Mesenchymal stem cell (in vitro differentiated cells and primary cell): ENCODE data around the gene PIK3R2.

Experiments used
- DNase-seq: peaks from one replicate; pipeline ENCODE4 v3.0.0-alpha.2; 2013
- H2AFZ ChIP-seq: one replicate; pipeline ENCODE4 v1.6.1; 2013; ENCODE audit warnings: low read depth, mild to moderate bottlenecking, control low read depth, inconsistent platforms, low read length, moderate library complexity
- H2AK5ac ChIP-seq: 2 replicates; pipeline ENCODE4 v1.6.1; 2013; ENCODE audit warnings: low read length, moderate library complexity, mild to moderate bottlenecking, inconsistent platforms; ENCODE audit not compliant: severe bottlenecking
- H2BK120ac ChIP-seq: one replicate; pipeline ENCODE4 v1.6.1; 2013; ENCODE audit warnings: low read depth, mild to moderate bottlenecking, inconsistent platforms, low read length, moderate library complexity
- H2BK12ac ChIP-seq, 2 experiments: one replicate each; pipeline ENCODE4 v1.6.1; 2013; ENCODE audit warnings: inconsistent platforms in 2 of 2, low read length in 2 of 2, mild to moderate bottlenecking in 2 of 2, moderate library complexity in 2 of 2, control low read depth in 1 of 2
- H2BK15ac ChIP-seq: one replicate; pipeline ENCODE4 v1.6.1; 2013; ENCODE audit warnings: mild to moderate bottlenecking, low read depth, inconsistent platforms; ENCODE audit not compliant: poor library complexity, severe bottlenecking
- H2BK5ac ChIP-seq: 2 replicates; pipeline ENCODE4 v1.6.1; 2013; ENCODE audit warnings: low read depth, mild to moderate bottlenecking, low read length, control low read depth, inconsistent platforms; ENCODE audit not compliant: poor library complexity, severe bottlenecking
- H3K14ac ChIP-seq, 2 experiments: one replicate each; pipeline ENCODE4 v1.6.1; 2013; ENCODE audit warnings: inconsistent platforms in 2 of 2, low read length in 2 of 2, control low read depth in 1 of 2, mild to moderate bottlenecking in 1 of 2, moderate library complexity in 1 of 2
- H3K18ac ChIP-seq, 2 experiments: one replicate each; pipeline ENCODE4 v1.6.1; 2013; ENCODE audit warnings: inconsistent platforms in 2 of 2, low read length in 2 of 2, control low read depth in 1 of 2, low read depth in 1 of 2, mild to moderate bottlenecking in 1 of 2
- H3K23ac ChIP-seq, 2 experiments: one replicate each; pipeline ENCODE4 v1.6.1; 2013; ENCODE audit warnings: inconsistent platforms in 2 of 2, low read length in 2 of 2, mild to moderate bottlenecking in 2 of 2, moderate library complexity in 2 of 2, control low read depth in 1 of 2
- H3K27ac ChIP-seq: 2 replicates; pipeline ENCODE4 v1.5.1; 2013; ENCODE audit warnings: mild to moderate bottlenecking, moderate library complexity, low read length, control low read depth, inconsistent platforms; ENCODE audit not compliant: poor library complexity, severe bottlenecking
- H3K27me3 ChIP-seq, 2 experiments: 2 replicates each; pipeline versions ENCODE4 v1.6.1 to v1.7.0; 2013; ENCODE audit warnings: low read length in 2 of 2, mild to moderate bottlenecking in 2 of 2, moderate library complexity in 2 of 2, control low read depth in 1 of 2, inconsistent platforms in 1 of 2; ENCODE audit not compliant: control insufficient read depth in 1 of 2, insufficient read depth in 1 of 2
- H3K36me3 ChIP-seq, 2 experiments: 2 replicates each; pipeline versions ENCODE4 v1.6.1 to v1.7.0; 2013; ENCODE audit warnings: low read length in 2 of 2, control low read depth in 1 of 2, inconsistent platforms in 1 of 2, low read depth in 1 of 2, mild to moderate bottlenecking in 1 of 2; ENCODE audit not compliant: insufficient read depth in 2 of 2, control insufficient read depth in 1 of 2
- H3K4ac ChIP-seq, 2 experiments: one replicate each; pipeline ENCODE4 v1.6.1; 2013; ENCODE audit warnings: inconsistent platforms in 2 of 2, low read length in 2 of 2, mild to moderate bottlenecking in 2 of 2, moderate library complexity in 2 of 2, control low read depth in 1 of 2, low read depth in 1 of 2
- H3K4me1 ChIP-seq: 2 replicates; pipeline ENCODE4 v1.6.1; 2013; ENCODE audit warnings: low read depth, low read length, control low read depth; ENCODE audit not compliant: control insufficient read depth, insufficient read depth
- H3K4me2 ChIP-seq: 2 replicates; pipeline ENCODE4 v1.6.1; 2013; ENCODE audit warnings: low read length, mild to moderate bottlenecking, inconsistent platforms; ENCODE audit not compliant: poor library complexity, severe bottlenecking
- H3K4me3 ChIP-seq, 2 experiments: 2 replicates each; pipeline versions ENCODE4 v1.5.1 to v1.7.0; 2013; ENCODE audit warnings: low read length in 2 of 2, mild to moderate bottlenecking in 2 of 2, control low read depth in 1 of 2, low read depth in 1 of 2; ENCODE audit not compliant: insufficient read depth in 1 of 2
- H3K79me1 ChIP-seq: replicated peaks from 2 replicates; pipeline ENCODE4 v1.6.1; 2013; ENCODE audit warnings: mild to moderate bottlenecking, control low read depth, low read length, inconsistent platforms; ENCODE audit not compliant: poor library complexity, severe bottlenecking
- H3K9ac ChIP-seq: 2 replicates; pipeline ENCODE4 v1.7.0; 2013; ENCODE audit warnings: mild to moderate bottlenecking, low read length, moderate library complexity
- H3K9me3 ChIP-seq: 2 replicates; pipeline ENCODE4 v1.7.0; 2013; ENCODE audit warnings: mild to moderate bottlenecking, low read length; ENCODE audit not compliant: control insufficient read depth
- H4K8ac ChIP-seq: one replicate; pipeline ENCODE4 v1.6.1; 2013; ENCODE audit warnings: inconsistent platforms, mild to moderate bottlenecking, low read length, moderate library complexity
- H4K91ac ChIP-seq: one replicate; pipeline ENCODE4 v1.6.1; 2013; ENCODE audit warnings: mild to moderate bottlenecking, low read length, inconsistent platforms
- WGBS: methylation state at CpG from one replicate; pipeline ENCODE4 v1.1.7; 2013; ENCODE audit warnings: mixed read lengths; 5-methylcytosine and 5-hydroxymethylcytosine counted together

The PIK3R2 gene

DNA sequence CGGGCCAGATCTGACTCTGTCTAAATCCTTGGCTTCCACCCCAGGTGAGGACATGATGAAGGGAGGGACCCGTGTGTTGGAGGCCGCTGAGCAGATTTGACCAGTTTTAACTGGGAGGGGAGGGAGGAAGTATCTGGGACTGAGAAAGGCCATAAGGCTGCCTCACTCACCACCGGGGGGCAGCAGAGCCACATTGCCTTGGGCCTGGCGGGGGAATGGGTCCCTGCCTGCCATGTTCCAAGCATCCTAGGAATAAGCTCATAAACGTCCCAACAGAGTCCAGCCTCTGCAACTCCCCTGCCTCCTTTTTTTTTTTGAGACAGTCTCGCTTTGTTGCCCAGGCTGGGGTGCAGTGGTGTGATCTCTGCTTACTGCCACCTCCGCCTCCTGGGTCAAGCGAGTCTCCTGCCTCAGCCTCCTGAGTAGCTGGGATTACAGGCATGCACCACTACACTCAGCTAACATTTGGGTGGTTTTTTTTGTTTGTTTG, 39.9 kb upstream of the PIK3R2 start:
- H2BK15ac ChIP-seq, result no peak overlapping the region
- H4K8ac ChIP-seq, result no peak overlapping the region
- no peak overlapping the region for H3K23ac ChIP-seq
- H3K9me3 ChIP-seq, result no peaks in the 10 kb centered on the region
- no peak overlapping the region for H4K91ac ChIP-seq
- H3K14ac ChIP-seq, result no peak overlapping the region
- peak overlapping the region; percentile 46 for H3K9ac ChIP-seq
- H2BK5ac ChIP-seq, result no peak overlapping the region
- H2BK120ac ChIP-seq, result no peak overlapping the region
- no peak overlapping the region for H3K18ac ChIP-seq
- H3K4me2 ChIP-seq, result no peak overlapping the region
- H2BK12ac ChIP-seq, result peak overlapping the region in 1 of 2 experiments; percentile 29
- DNase-seq, result peak; percentile 82
- H3K4me1 ChIP-seq, result peaks cover 23% of the 10 kb centered on the region
- peaks cover 7% of the 10 kb centered on the region for H3K79me1 ChIP-seq
- no peak overlapping the region for H3K4me3 ChIP-seq
- H2AFZ ChIP-seq, result no peak overlapping the region
- peaks cover 3 to 18% of the 10 kb centered on the region in 2 experiments for H3K36me3 ChIP-seq
- no peak overlapping the region for H2AK5ac ChIP-seq
- H3K27me3 ChIP-seq, result no peaks in the 10 kb centered on the region
- no peak overlapping the region for H3K27ac ChIP-seq
- H3K4ac ChIP-seq, result no peak overlapping the region
- 28% methylated on average over 9 of the region's 9 CpGs for WGBS

DNA sequence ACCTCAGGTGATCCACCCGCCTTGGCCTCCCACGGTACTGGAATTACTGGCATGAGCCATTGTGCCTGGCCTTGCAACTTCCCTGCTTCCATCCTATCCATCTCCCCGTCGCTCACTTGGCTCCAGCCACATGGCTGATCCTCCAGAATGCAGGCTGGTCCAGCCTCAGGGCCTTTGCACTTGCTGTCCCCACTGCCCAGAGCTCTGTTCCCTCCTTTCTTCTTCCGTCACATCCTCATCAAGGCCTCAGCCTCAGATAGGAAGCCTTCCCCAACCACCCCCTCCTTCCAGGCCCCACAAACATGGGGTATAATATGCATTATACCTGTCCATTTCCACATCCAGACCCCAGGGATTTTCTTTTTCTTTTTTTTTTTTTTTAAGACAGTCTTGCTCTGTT, 39.1 kb upstream of the PIK3R2 start:
- Histone ChIP-seq H3K27ac (no peak overlapping the region), H2BK15ac (no peak overlapping the region), H3K9ac (no peak overlapping the region), H4K91ac (no peak overlapping the region), H3K4me3 (no peak overlapping the region), H3K4me1 (peaks cover 28% of the 10 kb centered on the region), H4K8ac (no peak overlapping the region), H2AFZ (no peak overlapping the region), H3K23ac (no peak overlapping the region), H3K79me1 (peaks cover 11% of the 10 kb centered on the region), H3K18ac (no peak overlapping the region), H3K36me3 (peaks cover 3 to 18% of the 10 kb centered on the region in 2 experiments), H3K9me3 (no peaks in the 10 kb centered on the region), H2BK12ac (no peak overlapping the region), H3K4ac (no peak overlapping the region), H2BK120ac (no peak overlapping the region), H2AK5ac (no peak overlapping the region), H3K4me2 (no peak overlapping the region), H3K27me3 (no peaks in the 10 kb centered on the region), H3K14ac (no peak overlapping the region), H2BK5ac (no peak overlapping the region)
- WGBS, result 94% methylated on average over 5 of the region's 5 CpGs
- no peak for DNase-seq

DNA sequence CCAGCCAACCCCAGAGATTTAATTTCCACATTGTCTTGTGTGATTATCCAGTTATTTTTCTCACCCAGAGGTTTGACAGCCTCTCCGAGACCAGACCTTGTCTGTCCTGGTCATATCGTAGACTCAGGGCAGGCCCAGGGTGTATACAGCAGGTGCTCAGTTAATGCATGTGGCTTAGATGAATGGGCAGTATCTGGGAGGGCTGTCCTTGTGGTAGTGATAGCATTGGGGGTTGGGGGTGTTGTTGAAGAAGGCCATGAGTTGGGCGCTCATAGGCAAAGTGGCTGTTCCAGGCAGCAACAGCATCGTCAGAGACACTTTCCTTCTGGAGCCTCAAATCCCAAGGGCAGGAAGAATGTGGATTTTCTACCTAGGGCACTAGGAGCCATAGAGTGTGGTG, 38.5 kb upstream of the PIK3R2 start:
- Histone ChIP-seq H3K4ac (no peak overlapping the region), H3K14ac (no peak overlapping the region), H3K4me1 (peaks cover 25% of the 10 kb centered on the region), H2AFZ (no peak overlapping the region), H3K18ac (no peak overlapping the region), H3K9ac (no peak overlapping the region), H4K91ac (no peak overlapping the region), H2BK15ac (no peak overlapping the region), H3K4me2 (no peak overlapping the region), H3K27me3 (no peaks in the 10 kb centered on the region), H2BK120ac (no peak overlapping the region), H3K79me1 (peaks cover 11% of the 10 kb centered on the region), H2BK12ac (no peak overlapping the region), H3K23ac (no peak overlapping the region), H2AK5ac (no peak overlapping the region), H3K27ac (no peak overlapping the region), H3K36me3 (peaks cover 3 to 21% of the 10 kb centered on the region in 2 experiments), H3K9me3 (no peaks in the 10 kb centered on the region), H3K4me3 (no peak overlapping the region), H4K8ac (no peak overlapping the region), H2BK5ac (no peak overlapping the region)
- 95% methylated on average over 4 of the region's 4 CpGs for WGBS
- DNase-seq, result no peak

DNA sequence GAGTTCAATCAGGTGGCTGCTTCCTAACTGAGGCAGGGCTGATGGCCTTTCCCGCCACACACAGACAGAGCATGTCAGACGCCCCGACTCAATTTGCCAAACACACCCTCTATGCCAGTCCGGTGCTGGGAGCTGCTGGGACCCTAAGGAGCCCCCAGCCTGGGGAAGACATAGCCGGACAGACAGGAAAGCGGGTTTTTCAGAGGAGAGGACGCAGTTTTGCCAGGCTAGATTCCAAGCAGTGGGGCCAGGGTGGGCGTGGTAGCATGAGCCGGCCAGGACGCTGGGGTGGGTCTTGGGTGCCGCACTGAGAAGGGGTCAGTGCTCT, 35.6 kb upstream of the PIK3R2 start:
- Histone ChIP-seq H3K9ac (peak overlapping the region; percentile 83), H2AK5ac (no peak overlapping the region), H4K8ac (peak overlapping the region; percentile 47), H2BK12ac (peak overlapping the region in 1 of 2 experiments; percentile 3), H2BK5ac (no peak overlapping the region), H4K91ac (no peak overlapping the region), H3K18ac (peak overlapping the region in 1 of 2 experiments; percentile 61), H3K14ac (no peak overlapping the region), H3K4me2 (peak overlapping the region; percentile 66), H3K36me3 (peaks cover 3 to 34% of the 10 kb centered on the region in 2 experiments), H2AFZ (peak overlapping the region; percentile 58), H2BK120ac (no peak overlapping the region), H3K79me1 (peaks cover 22% of the 10 kb centered on the region), H3K27me3 (no peaks in the 10 kb centered on the region), H3K27ac (no peak overlapping the region), H3K4ac (no peak overlapping the region), H3K23ac (no peak overlapping the region), H3K4me1 (peaks cover 12% of the 10 kb centered on the region), H2BK15ac (no peak overlapping the region), H3K4me3 (peak overlapping the region; percentile 50 to 78), H3K9me3 (no peaks in the 10 kb centered on the region)
- 79% methylated on average over 7 of the region's 11 CpGs for WGBS
- no peak for DNase-seq
